ENCODE data around the gene CCN6. TPM values are rescaled to one million over a fixed set of nuclear protein-coding genes. Genes with fewer than 3 reads are reported as not detected.

Gene CCN6
- total RNA-seq, 4 donors from 2014 or later, result not detected

- Histone ChIP-seq H3K4me3 (no peak overlapping the region), H3K4me1 (peaks cover 0 to 23% (median 2%) of the 10 kb centered on the region in 3 donors), H3K27ac (peak overlapping the region in 2 of 4 donors; percentile 55 to 62), H3K36me3 (no peaks in the 10 kb centered on the region), H3K9me3 (peaks cover 0 to 2% (median 0%) of the 10 kb centered on the region in 3 donors), H3K27me3 (no peaks in the 10 kb centered on the region)
- no peak for ATAC-seq
- 76 to 78% methylated on average over 14 of the region's 15 CpGs for WGBS, 2 donors (ENCODE audit: low coverage in 1 of 2)
- peak; percentile 19 to 62 (median 28) for TF ChIP-seq CTCF (IDR thresholded peaks at IDR 0.05)
- no peak for TF ChIP-seq POLR2AphosphoS5 (IDR thresholded peaks at IDR 0.05)
- no peak for TF ChIP-seq POLR2A (IDR thresholded peaks at IDR 0.05)
- TF ChIP-seq EP300 (IDR thresholded peaks at IDR 0.05), result no peak
Observed at GRCh38 chr6:112029045-112029822, 24.7 kb upstream of the CCN6 start.

DNA sequence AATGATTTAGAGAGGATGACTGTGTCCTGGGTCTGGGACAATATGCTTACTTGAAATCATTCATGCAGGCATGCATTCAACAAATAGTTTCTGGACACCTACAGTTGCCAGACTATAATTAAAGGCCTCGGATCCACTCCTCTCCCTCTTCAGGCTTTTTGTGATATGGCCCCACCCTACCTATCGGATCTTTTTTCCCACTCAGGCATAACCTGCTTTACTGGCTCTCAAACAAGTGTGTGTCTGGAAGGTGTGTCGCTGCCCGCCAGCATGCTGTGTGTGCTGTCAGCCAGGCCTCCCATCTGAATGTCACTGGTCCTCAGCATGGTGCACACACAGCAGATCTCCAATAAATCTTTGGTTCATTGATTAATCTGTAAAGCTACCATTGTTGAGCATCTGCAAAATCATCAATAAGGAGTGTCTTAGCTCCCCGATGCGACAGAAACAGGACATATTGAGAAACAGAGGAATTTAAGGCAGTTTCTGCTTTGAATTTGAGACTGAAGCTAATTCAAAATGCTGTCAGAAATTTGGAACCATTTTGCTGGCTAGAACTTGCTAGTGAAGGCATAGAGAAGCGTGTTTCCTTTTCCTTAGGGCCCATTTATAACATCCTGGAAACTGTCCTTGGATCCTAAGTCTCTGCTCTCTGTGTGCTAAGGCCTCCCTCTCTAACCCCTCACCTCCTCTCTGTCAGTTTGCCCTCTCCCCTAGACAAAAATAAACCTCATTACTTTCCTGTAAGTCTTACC is 23.5 kb upstream of the CCN6 start:
- TF ChIP-seq POLR2A (IDR thresholded peaks at IDR 0.05), result no peak
- no peak for TF ChIP-seq CTCF (IDR thresholded peaks at IDR 0.05)
- TF ChIP-seq EP300 (IDR thresholded peaks at IDR 0.05), result no peak
- no peak for TF ChIP-seq POLR2AphosphoS5 (IDR thresholded peaks at IDR 0.05)
- Histone ChIP-seq H3K27ac (peak overlapping the region in 3 of 4 donors; percentile 55 to 62 (median 59)), H3K27me3 (no peaks in the 10 kb centered on the region), H3K4me1 (peaks cover 0 to 31% (median 2%) of the 10 kb centered on the region in 3 donors), H3K4me3 (no peak overlapping the region), H3K36me3 (no peaks in the 10 kb centered on the region), H3K9me3 (no peaks in the 10 kb centered on the region)
- WGBS, 2 donors (ENCODE audit: low coverage in 1 of 2), result 67 to 86% methylated on average over 4 to 7 of the region's 7 CpGs
- ATAC-seq, result no peak

GRCh38 chr6:112030961-112031660 is 22.8 kb upstream of the CCN6 start:
- TF ChIP-seq POLR2A (IDR thresholded peaks at IDR 0.05), result no peak
- TF ChIP-seq CTCF (IDR thresholded peaks at IDR 0.05), result no peak
- TF ChIP-seq POLR2AphosphoS5 (IDR thresholded peaks at IDR 0.05), result no peak
- TF ChIP-seq EP300 (IDR thresholded peaks at IDR 0.05), result no peak
- H3K4me1 ChIP-seq, result peaks cover 0 to 31% (median 2%) of the 10 kb centered on the region in 3 donors
- H3K4me3 ChIP-seq, result no peak overlapping the region
- H3K9me3 ChIP-seq, result no peaks in the 10 kb centered on the region
- 26 to 32% methylated on average over 3 of the region's 3 CpGs for WGBS, 2 donors (ENCODE audit: low coverage in 1 of 2)
- ATAC-seq, result peak; percentile 26
- peak overlapping the region in 3 of 4 donors; percentile 55 to 62 (median 59) for H3K27ac ChIP-seq
- H3K27me3 ChIP-seq, result no peaks in the 10 kb centered on the region
- no peaks in the 10 kb centered on the region for H3K36me3 ChIP-seq

- 92 to 94% methylated on average over 6 of the region's 6 CpGs for WGBS, 2 donors (ENCODE audit: low coverage in 1 of 2)
Observed at GRCh38 chr6:112031960-112032359, 21.9 kb upstream of the CCN6 start.

More at GRCh38 chr6:112031960-112032359, 21.9 kb upstream of the CCN6 start:
- no peak overlapping the region for H3K27ac ChIP-seq
- H3K27me3 ChIP-seq, result no peaks in the 10 kb centered on the region
- no peaks in the 10 kb centered on the region for H3K36me3 ChIP-seq
- TF ChIP-seq POLR2A (IDR thresholded peaks at IDR 0.05) (no peak), CTCF (IDR thresholded peaks at IDR 0.05) (no peak), EP300 (IDR thresholded peaks at IDR 0.05) (no peak), POLR2AphosphoS5 (IDR thresholded peaks at IDR 0.05) (no peak)
- H3K4me1 ChIP-seq, result peaks cover 0 to 31% (median 2%) of the 10 kb centered on the region in 3 donors
- no peak for ATAC-seq
- H3K4me3 ChIP-seq, result no peak overlapping the region
- H3K9me3 ChIP-seq, result no peaks in the 10 kb centered on the region
